CD4-positive, alpha-beta T cell (primary cell): ENCODE data around the gene FLRT1. TPM values are rescaled to one million over a fixed set of nuclear protein-coding genes. Genes with fewer than 3 reads are reported as not detected.
"Not testable (repeated sequence)": the region's sequence is repeated elsewhere in the genome, so short reads cannot be mapped to it uniquely, and the experiment has no call there.

Experiments used
- ATAC-seq: fragments of 200-7000 bp; cut with Tn5 transposase; one replicate; pipeline ENCODE4 v1.10.0; 2022; ENCODE audit warnings: mild to moderate bottlenecking; ENCODE audit not compliant: poor library complexity
- CTCF ChIA-PET: fragments of 350-600 bp; sonication (Branson Sonifier 250); formaldehyde crosslinking; loops from one replicate; lab custom pipeline; 2021; ENCODE audit warnings: antibody characterized with exemption, inconsistent platforms; lab: Charles Lee
- POLR2A ChIA-PET: fragments of 350-600 bp; sonication (Branson Sonifier 250); formaldehyde crosslinking; loops from one replicate; lab custom pipeline; 2021; ENCODE audit warnings: antibody characterized with exemption, inconsistent platforms; lab: Charles Lee
- DNase-seq, 14 experiments: peaks; one replicate each; pipeline ENCODE4 v3.0.0-alpha.2; 2013 to 2020; ENCODE audit warnings: mixed read lengths in 2 of 14
- H3K27ac ChIP-seq, 2 donors: one replicate each; pipeline versions ENCODE4 v1.5.1 to v1.7.0; 2013; ENCODE audit warnings: low read length in 2 of 2, low read depth in 1 of 2, mild to moderate bottlenecking in 1 of 2
- H3K27me3 ChIP-seq, 2 experiments: 1 replicate in 1 of 2; 2 replicates in 1 of 2; pipeline versions ENCODE4 v1.6.1 to v1.7.0; 2013; ENCODE audit warnings: low read length in 2 of 2, control low read depth in 1 of 2, mild to moderate bottlenecking in 1 of 2, moderate library complexity in 1 of 2; ENCODE audit not compliant: insufficient read depth in 2 of 2, control insufficient read depth in 1 of 2
- H3K36me3 ChIP-seq: one replicate; pipeline ENCODE4 v1.6.1; 2013; ENCODE audit warnings: low read length, control low read depth; ENCODE audit not compliant: insufficient read depth
- H3K4me1 ChIP-seq: one replicate; pipeline ENCODE4 v1.6.1; 2013; ENCODE audit warnings: low read length, control low read depth; ENCODE audit not compliant: insufficient read depth
- H3K4me3 ChIP-seq: one replicate; pipeline ENCODE4 v1.5.1; 2013; ENCODE audit warnings: mild to moderate bottlenecking, low read length, moderate library complexity
- H3K9me3 ChIP-seq, 2 experiments: 1 replicate in 1 of 2; 2 replicates in 1 of 2; pipeline versions ENCODE4 v1.6.1 to v1.7.0; 2013; ENCODE audit warnings: low read length in 2 of 2, mild to moderate bottlenecking in 2 of 2, control low read depth in 1 of 2, moderate library complexity in 1 of 2; ENCODE audit not compliant: control insufficient read depth in 1 of 2, insufficient read depth in 1 of 2
- H3K27ac Mint-ChIP-seq: one replicate; pipeline ENCODE4 v1.8.0; 2020; ENCODE audit warnings: mixed read lengths
- H3K27me3 Mint-ChIP-seq: one replicate; pipeline ENCODE4 v1.8.0; 2021; ENCODE audit warnings: mixed read lengths
- H3K36me3 Mint-ChIP-seq: one replicate; pipeline ENCODE4 v1.8.0; 2021; ENCODE audit warnings: low read depth, mixed read lengths
- H3K4me1 Mint-ChIP-seq: one replicate; pipeline ENCODE4 v1.8.0; 2021; ENCODE audit warnings: low read depth, mixed read lengths
- H3K4me3 Mint-ChIP-seq: one replicate; pipeline ENCODE4 v1.8.0; 2020; ENCODE audit warnings: mild to moderate bottlenecking, mixed read lengths
- H3K9me3 Mint-ChIP-seq: one replicate; pipeline ENCODE4 v1.8.0; 2020; ENCODE audit warnings: mixed read lengths
- CTCF ChIP-seq: fragments of 200-600 bp; IDR thresholded peaks from one replicate; pipeline ENCODE4 v1.8.0; 2022; ENCODE audit warnings: antibody characterized with exemption, mild to moderate bottlenecking
- intact Hi-C, 2 experiments: fragments of 100-400 bp; cut with DNase I in 1 of 2; cut with micrococcal nuclease in 1 of 2; formaldehyde crosslinking; loops; one replicate each; pipeline versions ENCODE4 v1.15.1 to v1.9.0; 2023 to 2025; cut with DNase I, micrococcal nuclease
- total RNA-seq, 174 experiments: library from RNA in 2 of 174; stranded (reverse) in 2 of 174; gene quantifications; one replicate each; pipeline ENCODE4 v1.2.3 and lab custom pipeline; 2021 to 2026

The FLRT1 gene
- total RNA-seq, 2 experiments from 2014 or later: not detected

- H3K4me1 ChIP-seq: no peaks in the 10 kb centered on the region
- Mint-ChIP-seq H3K27ac (no peak overlapping the region), H3K4me1 (no peaks in the 10 kb centered on the region), H3K36me3 (no peaks in the 10 kb centered on the region), H3K27me3 (peaks cover 10% of the 10 kb centered on the region), H3K9me3 (no peaks in the 10 kb centered on the region), H3K4me3 (no peak overlapping the region)
- H3K27ac ChIP-seq: no peak overlapping the region
- H3K27me3 ChIP-seq: peaks cover 4 to 8% of the 10 kb centered on the region in 2 experiments
- H3K36me3 ChIP-seq: no peaks in the 10 kb centered on the region
- ATAC-seq (no peak), DNase-seq (no peak)
- TF ChIP-seq CTCF: no peak
- no peak overlapping the region for H3K4me3 ChIP-seq
- no peaks in the 10 kb centered on the region for H3K9me3 ChIP-seq
- CTCF ChIA-PET: interaction anchor here (0.7 kb wide), 1 partner anchor 17 kb away, joined by 3 read pairs; no protein-coding TSS in a partner anchor
- intact Hi-C loops: no loop called here
- POLR2A ChIA-PET: no interaction called here
Measured at GRCh38 chr11:64043545-64043944, 7.8 kb downstream of the FLRT1 start.

GRCh38 chr11:64044730-64045393 lies 9.1 kb downstream of the FLRT1 start:
- POLR2A ChIA-PET: no interaction called here
- no peak for ATAC-seq

GRCh38 chr11:64045700-64046099 lies 10.0 kb downstream of the FLRT1 start:
- Mint-ChIP-seq H3K9me3 (no peaks in the 10 kb centered on the region), H3K27ac (no peak overlapping the region), H3K4me1 (no peaks in the 10 kb centered on the region), H3K36me3 (no peaks in the 10 kb centered on the region), H3K27me3 (no peaks in the 10 kb centered on the region), H3K4me3 (no peak overlapping the region)
- no peak for TF ChIP-seq CTCF
- Histone ChIP-seq H3K27ac (no peak overlapping the region), H3K9me3 (no peaks in the 10 kb centered on the region), H3K27me3 (no peaks in the 10 kb centered on the region), H3K4me3 (no peak overlapping the region), H3K4me1 (no peaks in the 10 kb centered on the region), H3K36me3 (no peaks in the 10 kb centered on the region)
- intact Hi-C loops: no loop called here
- DNase-seq: no peak
- ChIA-PET POLR2A (no interaction called here), CTCF (no interaction called here)
- ATAC-seq: no peak

More at GRCh38 chr11:64044730-64045393, 9.1 kb downstream of the FLRT1 start:
- Mint-ChIP-seq H3K27me3 (peaks cover 3% of the 10 kb centered on the region), H3K27ac (no peak overlapping the region), H3K4me1 (no peaks in the 10 kb centered on the region), H3K36me3 (no peaks in the 10 kb centered on the region), H3K9me3 (no peaks in the 10 kb centered on the region), H3K4me3 (no peak overlapping the region)
- CTCF ChIA-PET: no interaction called here
- Histone ChIP-seq H3K4me1 (no peaks in the 10 kb centered on the region), H3K4me3 (no peak overlapping the region), H3K27me3 (peaks cover 0 to 5% of the 10 kb centered on the region in 2 experiments), H3K36me3 (no peaks in the 10 kb centered on the region), H3K27ac (no peak overlapping the region), H3K9me3 (no peaks in the 10 kb centered on the region)
- intact Hi-C loops: no loop called here
- no peak for DNase-seq
- no peak for TF ChIP-seq CTCF

- H3K27ac ChIP-seq, POLR2A ChIA-PET, H3K4me1 ChIP-seq, H3K4me3 Mint-ChIP-seq, H3K4me3 ChIP-seq, H3K27ac Mint-ChIP-seq, H3K4me1 Mint-ChIP-seq, H3K9me3 ChIP-seq, H3K36me3 ChIP-seq, ATAC-seq, H3K36me3 Mint-ChIP-seq, H3K27me3 Mint-ChIP-seq, intact Hi-C loops, H3K27me3 ChIP-seq, DNase-seq, H3K9me3 Mint-ChIP-seq: not testable (repeated sequence)
- CTCF ChIA-PET: interaction anchor here (0.7 kb wide), 1 partner anchor 995 kb away, joined by 3 read pairs; no protein-coding TSS in a partner anchor
Measured at GRCh38 chr11:64047373-64047772, 11.6 kb downstream of the FLRT1 start.
